Endothelial cell of umbilical vein (primary cell): ENCODE results near the gene PLRG1. TPM values are rescaled to one million over a fixed set of nuclear protein-coding genes. Genes with fewer than 3 reads are reported as not detected.

ENCODE experiments used
- BruUV-seq: library from RNA; stranded (reverse); fragments of 400-500 nt; replicated peaks from 2 replicates; lab custom pipeline; 2021; lab: Mats Ljungman, UMichigan
- CTCF ChIA-PET: fragments of 300-600, 350-600 bp; sonication (Branson Sonifier 250); formaldehyde crosslinking; loops from one replicate; lab custom pipeline; 2021; ENCODE audit warnings: antibody characterized with exemption, inconsistent platforms; lab: Charles Lee
- POLR2A ChIA-PET: fragments of 300-600, 350-600 bp; sonication (Branson Sonifier 250); formaldehyde crosslinking; loops from one replicate; lab custom pipeline; 2021; ENCODE audit warnings: antibody characterized with exemption, inconsistent platforms; lab: Charles Lee
- DNase-seq: peaks from one replicate; pipeline ENCODE4 v3.0.0-alpha.2; 2011; ENCODE audit warnings: low read depth, low spot score
- FAIRE-seq: peaks from 2 replicates; lab custom pipeline; 2011; peaks lifted over from hg19 to GRCh38; lab: Jason Lieb, UNC
- H2AFZ ChIP-seq: 2 replicates; pipeline ENCODE4 v1.6.0; 2012; ENCODE audit warnings: low read depth, low read length, control low read depth, inconsistent platforms
- H3K27ac ChIP-seq: 2 replicates; pipeline ENCODE4 v1.5.1; 2011; ENCODE audit warnings: low read depth, mild to moderate bottlenecking, control low read depth, low read length, moderate library complexity; ENCODE audit not compliant: insufficient read depth
- H3K27me3 ChIP-seq, 2 experiments: 2 replicates each; pipeline versions ENCODE4 v1.6.0 to v1.6.1; 2011; ENCODE audit warnings: low read length in 2 of 2, mixed read lengths in 1 of 2; ENCODE audit not compliant: control insufficient read depth in 2 of 2, insufficient read depth in 2 of 2
- H3K36me3 ChIP-seq, 2 experiments: 2 replicates in 1 of 2; 3 replicates in 1 of 2; pipeline ENCODE4 v1.5.1; 2011; ENCODE audit warnings: low read length in 2 of 2, mild to moderate bottlenecking in 1 of 2, moderate library complexity in 1 of 2; ENCODE audit not compliant: control insufficient read depth in 2 of 2, insufficient read depth in 2 of 2; ENCODE audit errors: extremely low read depth in 1 of 2
- H3K4me1 ChIP-seq: 3 replicates; pipeline ENCODE4 v1.5.1; 2011; ENCODE audit warnings: mild to moderate bottlenecking, low read length; ENCODE audit not compliant: control insufficient read depth, insufficient read depth; ENCODE audit errors: extremely low read depth
- H3K4me2 ChIP-seq: 2 replicates; pipeline ENCODE4 v1.6.1; 2011; ENCODE audit warnings: low read length, control low read depth, mixed read lengths; ENCODE audit not compliant: insufficient read depth
- H3K4me3 ChIP-seq, 3 experiments: fragments of 200-600 bp in 1 of 3; sonication (generic), shearing (Covaris generic) in 1 of 3; replicated peaks in 1 of 3; 2 replicates each; pipeline ENCODE4 v1.5.1; 2011 to 2016; ENCODE audit warnings: control low read depth in 3 of 3, low read length in 3 of 3, mild to moderate bottlenecking in 2 of 3, inconsistent platforms in 1 of 3, low read depth in 1 of 3, moderate library complexity in 1 of 3; ENCODE audit not compliant: insufficient read depth in 1 of 3
- H3K79me2 ChIP-seq: 2 replicates; pipeline ENCODE4 v1.6.0; 2012; ENCODE audit warnings: low read length, inconsistent platforms; ENCODE audit not compliant: control insufficient read depth, insufficient read depth
- H3K9ac ChIP-seq: replicated peaks from 2 replicates; pipeline ENCODE3; 2011; ENCODE audit warnings: low read length, control low read depth; ENCODE audit not compliant: insufficient read depth; ENCODE audit errors: extremely low read depth
- H3K9me1 ChIP-seq: replicated peaks from 3 replicates; pipeline ENCODE4 v1.6.0; 2011; ENCODE audit warnings: mild to moderate bottlenecking, low read length; ENCODE audit not compliant: control insufficient read depth, insufficient read depth; ENCODE audit errors: extremely low read depth
- H3K9me3 ChIP-seq: replicated peaks from 2 replicates; pipeline ENCODE4 v1.5.1; 2012; ENCODE audit warnings: low read length, inconsistent platforms; ENCODE audit not compliant: control insufficient read depth, insufficient read depth
- H4K20me1 ChIP-seq: replicated peaks from 2 replicates; pipeline ENCODE3; 2011; ENCODE audit warnings: mild to moderate bottlenecking, low read length; ENCODE audit not compliant: control insufficient read depth, insufficient read depth; ENCODE audit errors: extremely low read depth
- CTCF ChIP-seq, 2 donors: IDR thresholded peaks; 1 replicate in 1 of 2; 2 replicates in 1 of 2; pipeline ENCODE4 v1.5.1; 2011; ENCODE audit warnings: low read length in 2 of 2, mild to moderate bottlenecking in 2 of 2, moderate library complexity in 2 of 2, control low read depth in 1 of 2, inconsistent platforms in 1 of 2, low read depth in 1 of 2; ENCODE audit not compliant: insufficient read depth in 1 of 2; ENCODE audit errors: extremely low read depth in 1 of 2
- EZH2 ChIP-seq: IDR thresholded peaks from 2 replicates; pipeline ENCODE4 v1.6.1; 2012; ENCODE audit warnings: borderline replicate concordance, low read depth, mild to moderate bottlenecking, moderate library complexity, low read length, inconsistent platforms; ENCODE audit not compliant: severe bottlenecking
- FOS ChIP-seq: IDR thresholded peaks from 2 replicates; pipeline ENCODE4 v1.6.1; 2011; ENCODE audit warnings: mild to moderate bottlenecking, low read length, moderate library complexity, borderline replicate concordance; ENCODE audit not compliant: insufficient read depth
- GATA2 ChIP-seq: IDR thresholded peaks from 2 replicates; pipeline ENCODE4 v1.7.0; 2011; ENCODE audit warnings: low read depth, mild to moderate bottlenecking, moderate library complexity, mixed read lengths, low read length; ENCODE audit not compliant: insufficient read length, insufficient read depth
- JUN ChIP-seq: IDR thresholded peaks from 2 replicates; pipeline ENCODE4 v1.6.1; 2011; ENCODE audit warnings: borderline replicate concordance, low read depth; ENCODE audit not compliant: insufficient read length, insufficient read depth
- MAX ChIP-seq: IDR thresholded peaks from 2 replicates; pipeline ENCODE4 v1.6.1; 2011; ENCODE audit not compliant: insufficient read depth, insufficient read length
- MYC ChIP-seq: IDR thresholded peaks from one replicate; pipeline ENCODE4 v1.6.1; 2011; ENCODE audit warnings: mild to moderate bottlenecking, low read depth, low read length
- POLR2A ChIP-seq: IDR thresholded peaks from 2 replicates; pipeline ENCODE4 v1.6.1; 2012; ENCODE audit warnings: low read depth, mild to moderate bottlenecking, control low read depth, low read length
- POLR2AphosphoS5 ChIP-seq: IDR thresholded peaks from 2 replicates; pipeline ENCODE4 v1.6.1; 2012; ENCODE audit warnings: low read depth, mild to moderate bottlenecking, control low read depth, low read length, moderate library complexity; ENCODE audit not compliant: insufficient read depth
- dilution Hi-C: fragments of 300-500 bp; cut with MboI; formaldehyde crosslinking; loops from one replicate; pipeline ENCODE4 v1.15.0; 2019; ENCODE audit warnings: low sequenced_read_pairs; ENCODE audit not compliant: extremely low pct_ligation_motif_present
- intact Hi-C: fragments of 100-400 bp; cut with micrococcal nuclease; formaldehyde crosslinking; loops from one replicate; pipeline ENCODE4 v1.10.0; 2022
- polyA plus RNA-seq, 4 experiments: library from polyadenylated mRNA; depleted of rRNA in 3 of 4; stranded (reverse) in 3 of 4; unstranded in 1 of 4; fragments of >200 nt; gene quantifications; 2 replicates each; pipeline versions ENCODE4 v1.2.1 to v1.2.3, GENCODE V29; 2011 to 2012; ENCODE audit warnings: missing spikeins in 1 of 4
- total RNA-seq: library from RNA; stranded (reverse); gene quantifications from 2 replicates; pipeline ENCODE4 v1.2.3, GENCODE V29; 2021

Gene PLRG1
- total and polyA plus RNA-seq, 2 donors (not counting 3 experiments of a cell fraction or from before 2014, with no cell fraction given): 50.9 to 91.9 TPM

GRCh38 chr4:154588198-154588597, 38.0 kb upstream of the PLRG1 start:
- Histone ChIP-seq H3K4me3 (no peak overlapping the region), H3K4me1 (no peaks in the 10 kb centered on the region), H3K36me3 (no peaks in the 10 kb centered on the region), H2AFZ (no peak overlapping the region), H3K9me3 (no peaks in the 10 kb centered on the region), H3K9ac (no peak overlapping the region), H3K4me2 (no peak overlapping the region), H4K20me1 (no peaks in the 10 kb centered on the region), H3K27me3 (peaks cover 0 to 4% of the 10 kb centered on the region in 2 experiments), H3K9me1 (no peaks in the 10 kb centered on the region), H3K27ac (no peak overlapping the region), H3K79me2 (no peaks in the 10 kb centered on the region)
- ChIA-PET POLR2A (no interaction called here), CTCF (interaction anchor here (1.1 to 2.0 kb wide), 2 partner anchors 22 to 36 kb away, joined by 3 to 6 read pairs; no protein-coding TSS in a partner anchor)
- dilution Hi-C loops: no loop called here
- BruUV-seq: no TSS peak
- intact Hi-C loops: no loop called here
- no peak for DNase-seq
- no peak for TF ChIP-seq CTCF (IDR thresholded peaks at IDR 0.05; ENCODE audit: extremely low read depth in 1 of 2, insufficient read depth in 1 of 2, low read depth in 1 of 2, low read length in 2 of 2)
- TF ChIP-seq EZH2: no peak
- no peak for TF ChIP-seq FOS
- TF ChIP-seq JUN: no peak
- no peak for TF ChIP-seq POLR2AphosphoS5
- TF ChIP-seq POLR2A: no peak
- no peak for TF ChIP-seq GATA2
- no peak for TF ChIP-seq MYC
- no peak for TF ChIP-seq MAX
- no peak for FAIRE-seq
